CD4-positive, alpha-beta T cell treated with Interleukin-6 at 100 ng/mL for 8 hours (primary cell): Measurements from ENCODE around the gene HYDIN.
"Not testable (repeated sequence)": the region's sequence is repeated elsewhere in the genome, so short reads cannot be mapped to it uniquely, and the experiment has no call there.

ENCODE experiments used
- DNase-seq: peaks from one replicate; pipeline ENCODE4 v3.0.0-alpha.2; 2020; ENCODE audit warnings: mixed read lengths, low spot score

Gene HYDIN

GRCh38 chr16:71105881-71106280 lies 124.6 kb downstream of the HYDIN start:
- DNase-seq = not testable (repeated sequence)

GRCh38 chr16:71083573-71083972 lies 146.9 kb downstream of the HYDIN start:
- not testable (repeated sequence) for DNase-seq

GRCh38 chr16:71080777-71081176 lies 149.7 kb downstream of the HYDIN start:
- not testable (repeated sequence) for DNase-seq

- DNase-seq = not testable (repeated sequence)
Measured at GRCh38 chr16:71080262-71080661, 150.3 kb downstream of the HYDIN start.

- not testable (repeated sequence) for DNase-seq
Measured at GRCh38 chr16:71070651-71071050, 159.9 kb downstream of the HYDIN start.

GRCh38 chr16:71069842-71070241 lies 160.7 kb downstream of the HYDIN start:
- not testable (repeated sequence) for DNase-seq

GRCh38 chr16:71053897-71054609 lies 176.5 kb downstream of the HYDIN start:
- DNase-seq = not testable (repeated sequence)

GRCh38 chr16:71050307-71050706 lies 180.2 kb downstream of the HYDIN start:
- DNase-seq = not testable (repeated sequence)

GRCh38 chr16:71039368-71040111 lies 191.0 kb downstream of the HYDIN start:
- not testable (repeated sequence) for DNase-seq

GRCh38 chr16:71038421-71038820 lies 192.1 kb downstream of the HYDIN start:
- not testable (repeated sequence) for DNase-seq

- DNase-seq = not testable (repeated sequence)
Measured at GRCh38 chr16:71037987-71038386, 192.5 kb downstream of the HYDIN start.

GRCh38 chr16:71028032-71028727 lies 202.3 kb downstream of the HYDIN start:
- not testable (repeated sequence) for DNase-seq

- not testable (repeated sequence) for DNase-seq
Measured at GRCh38 chr16:71027511-71027910, 203.0 kb downstream of the HYDIN start.

GRCh38 chr16:71023851-71024439 lies 206.6 kb downstream of the HYDIN start:
- not testable (repeated sequence) for DNase-seq

GRCh38 chr16:71021961-71022537 lies 208.5 kb downstream of the HYDIN start:
- not testable (repeated sequence) for DNase-seq

GRCh38 chr16:71019067-71019682 lies 211.3 kb downstream of the HYDIN start:
- DNase-seq = not testable (repeated sequence)

GRCh38 chr16:71015419-71015818 lies 215.1 kb downstream of the HYDIN start:
- DNase-seq = not testable (repeated sequence)

- not testable (repeated sequence) for DNase-seq
Measured at GRCh38 chr16:71009440-71010223, 220.9 kb downstream of the HYDIN start.

GRCh38 chr16:71006516-71006915 lies 224.0 kb downstream of the HYDIN start:
- DNase-seq = not testable (repeated sequence)

- not testable (repeated sequence) for DNase-seq
Measured at GRCh38 chr16:70999735-71000134, 230.8 kb downstream of the HYDIN start.
